ENCODE data around the gene OPRM1. TPM values are rescaled to one million over a fixed set of nuclear protein-coding genes. Genes with fewer than 3 reads are reported as not detected.

OPRM1 gene
- total RNA-seq, 1 experiment from 2014 or later, result not detected

DNA sequence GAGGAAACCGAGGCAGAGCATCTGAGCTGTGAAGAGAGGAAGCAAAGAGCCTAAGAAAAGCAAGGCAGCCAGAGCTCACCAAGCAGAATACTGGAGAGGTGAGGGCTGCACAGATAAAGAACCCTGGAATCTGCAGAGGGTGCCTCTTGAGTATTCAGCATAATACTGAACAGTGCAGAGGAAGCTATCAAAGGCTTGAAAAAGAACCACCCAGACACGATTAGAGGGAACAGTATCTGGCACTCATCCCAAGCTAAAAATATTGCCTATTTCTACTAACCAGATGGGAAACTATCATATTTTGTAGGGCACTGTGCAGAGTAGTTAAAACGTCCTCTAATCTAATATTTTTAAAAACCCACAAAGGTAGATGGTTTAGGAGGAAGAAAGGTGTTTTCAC is 41.8 kb upstream of the OPRM1 start:
- Histone ChIP-seq H3K4me2 (ENCODE audit: insufficient read depth, insufficient read length, low read length) (no peak overlapping the region), H3K79me2 (ENCODE audit: insufficient read depth, low read length) (no peaks in the 10 kb centered on the region), H3K9me3 (ENCODE audit: control insufficient read depth, low read depth, low read length) (no peaks in the 10 kb centered on the region), H3K18ac (ENCODE audit: insufficient read length, low read depth, low read length) (no peak overlapping the region), H3K4me1 (ENCODE audit: insufficient read depth, low read length) (no peaks in the 10 kb centered on the region; the same call in 1 of the 2 replicates), H2BK12ac (ENCODE audit: insufficient read length, low read depth, low read length) (no peak overlapping the region), H3K56ac (ENCODE audit: insufficient read length, low read depth, low read length) (no peak overlapping the region), H2BK15ac (ENCODE audit: low read depth, low read length) (no peak overlapping the region), H3K14ac (ENCODE audit: insufficient read depth, low read length) (no peak overlapping the region), H2BK5ac (ENCODE audit: insufficient read length, low read length) (no peak overlapping the region), H4K5ac (ENCODE audit: insufficient read length, low read depth, low read length) (no peak overlapping the region), H2AFZ (ENCODE audit: low read length) (no peak overlapping the region), H2BK20ac (ENCODE audit: low read depth, low read length, poor library complexity, severe bottlenecking) (no peak overlapping the region), H2BK120ac (ENCODE audit: low read depth, low read length, poor library complexity, severe bottlenecking) (no peak overlapping the region), H3K23ac (ENCODE audit: insufficient read length, low read depth, low read length) (no peak overlapping the region), H3K23me2 (ENCODE audit: insufficient read length, low read depth, low read length, poor library complexity, severe bottlenecking) (no peaks in the 10 kb centered on the region), H4K20me1 (ENCODE audit: control insufficient read depth, insufficient read depth, insufficient read length) (no peaks in the 10 kb centered on the region), H4K8ac (replicated peaks; ENCODE audit: insufficient read length, low read depth, low read length) (no peak overlapping the region), H3K79me1 (ENCODE audit: insufficient read depth, low read depth, low read length, poor library complexity, severe bottlenecking) (no peaks in the 10 kb centered on the region), H3K4ac (ENCODE audit: low read depth, low read length) (no peak overlapping the region), H3K27ac (ENCODE audit: insufficient read length, low read depth, low read length) (no peak overlapping the region), H3T11ph (ENCODE audit: low read length) (no peak overlapping the region), H3K27me3 (ENCODE audit: insufficient read depth, low read length) (no peaks in the 10 kb centered on the region), H3K9ac (ENCODE audit: extremely low read depth, insufficient read length, low read length) (no peak overlapping the region), H4K91ac (ENCODE audit: insufficient read length, low read depth, low read length) (no peak overlapping the region), H2AK5ac (ENCODE audit: insufficient read length, low read length) (no peak overlapping the region)
- WGBS (ENCODE audit: extremely low coverage, insufficient read length, low lambda C conversion rate), result no CpG with 5 or more reads among the region's 3 CpGs
- Mint-ChIP-seq H3K4me3 (no peak overlapping the region), H3K4me1 (peaks cover 10 to 19% of the 10 kb centered on the region in 2 experiments), H3K9me3 (peaks cover 0 to 3% of the 10 kb centered on the region in 2 experiments; a peak in 2 of 5 replicates), H3K27me3 (ENCODE audit: low read depth) (no peaks in the 10 kb centered on the region), H3K36me3 (ENCODE audit: insufficient read depth in 1 of 3, low read depth in 3 of 3) (no peaks in the 10 kb centered on the region; a peak in 1 of 7 replicates), H3K27ac (no peak overlapping the region; a peak in 1 of 7 replicates)
- TF ChIP-seq, protein P1, sequence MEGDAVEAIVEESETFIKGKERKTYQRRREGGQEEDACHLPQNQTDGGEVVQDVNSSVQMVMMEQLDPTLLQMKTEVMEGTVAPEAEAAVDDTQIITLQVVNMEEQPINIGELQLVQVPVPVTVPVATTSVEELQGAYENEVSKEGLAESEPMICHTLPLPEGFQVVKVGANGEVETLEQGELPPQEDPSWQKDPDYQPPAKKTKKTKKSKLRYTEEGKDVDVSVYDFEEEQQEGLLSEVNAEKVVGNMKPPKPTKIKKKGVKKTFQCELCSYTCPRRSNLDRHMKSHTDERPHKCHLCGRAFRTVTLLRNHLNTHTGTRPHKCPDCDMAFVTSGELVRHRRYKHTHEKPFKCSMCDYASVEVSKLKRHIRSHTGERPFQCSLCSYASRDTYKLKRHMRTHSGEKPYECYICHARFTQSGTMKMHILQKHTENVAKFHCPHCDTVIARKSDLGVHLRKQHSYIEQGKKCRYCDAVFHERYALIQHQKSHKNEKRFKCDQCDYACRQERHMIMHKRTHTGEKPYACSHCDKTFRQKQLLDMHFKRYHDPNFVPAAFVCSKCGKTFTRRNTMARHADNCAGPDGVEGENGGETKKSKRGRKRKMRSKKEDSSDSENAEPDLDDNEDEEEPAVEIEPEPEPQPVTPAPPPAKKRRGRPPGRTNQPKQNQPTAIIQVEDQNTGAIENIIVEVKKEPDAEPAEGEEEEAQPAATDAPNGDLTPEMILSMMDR (conservative IDR thresholded peaks at IDR 0.05), result no peak
- DNase-seq, result no peak

Measured in H9 (cell line).